GM19328 (cell line): Measurements from ENCODE around the gene FAM32A.

Experiments
- ATAC-seq: cut with Tn5 transposase; IDR thresholded peaks from one replicate; pipeline ENCODE4 v1.9.1; 2021; ENCODE audit warnings: mild to moderate bottlenecking, moderate library complexity; ENCODE audit not compliant: unreplicated experiment

FAM32A gene

GRCh38 chr19:16218851-16219250 lies 33.6 kb downstream of the FAM32A start:
- no peak for ATAC-seq

GRCh38 chr19:16222806-16223205 lies 37.6 kb downstream of the FAM32A start:
- ATAC-seq, result no peak

GRCh38 chr19:16223746-16224145 lies 38.5 kb downstream of the FAM32A start:
- no peak for ATAC-seq

DNA sequence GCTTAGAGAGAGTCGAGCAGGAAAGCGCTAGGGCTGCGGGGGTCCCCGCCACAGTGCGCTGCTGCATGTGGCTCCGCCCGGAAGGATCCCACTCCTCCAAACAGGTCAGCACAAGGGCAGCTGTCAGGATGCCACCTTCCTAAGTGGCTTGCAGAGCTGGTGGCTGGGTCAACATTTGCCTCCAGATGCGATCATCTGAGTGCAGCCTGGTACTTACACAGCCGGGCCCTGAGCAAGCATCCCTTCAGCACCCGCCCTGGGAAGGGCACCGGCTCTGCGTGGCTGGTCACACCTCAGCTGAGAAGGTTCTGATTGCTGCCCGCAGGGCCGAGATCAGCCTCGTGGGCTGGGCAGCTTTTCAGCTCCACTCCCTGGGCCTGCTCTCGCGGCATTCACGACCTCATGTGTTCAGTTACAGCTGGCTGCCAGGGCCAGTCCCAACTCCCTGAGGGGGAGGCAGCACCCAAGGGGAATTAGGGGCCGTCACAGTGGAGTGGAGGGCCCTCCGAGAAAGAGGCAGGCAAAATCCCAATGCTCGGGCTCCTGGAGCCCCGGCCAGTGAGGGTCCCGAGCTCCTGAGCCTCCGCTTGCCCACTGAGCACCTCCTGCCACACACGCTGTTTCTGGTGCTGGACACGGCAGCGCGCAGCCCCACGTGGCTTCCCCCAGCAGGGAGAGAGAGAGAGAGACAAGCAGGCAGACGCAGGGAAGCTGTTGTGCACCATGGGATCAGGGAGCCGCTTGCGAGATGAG lies 39.3 kb downstream of the FAM32A start:
- ATAC-seq, result no peak

DNA sequence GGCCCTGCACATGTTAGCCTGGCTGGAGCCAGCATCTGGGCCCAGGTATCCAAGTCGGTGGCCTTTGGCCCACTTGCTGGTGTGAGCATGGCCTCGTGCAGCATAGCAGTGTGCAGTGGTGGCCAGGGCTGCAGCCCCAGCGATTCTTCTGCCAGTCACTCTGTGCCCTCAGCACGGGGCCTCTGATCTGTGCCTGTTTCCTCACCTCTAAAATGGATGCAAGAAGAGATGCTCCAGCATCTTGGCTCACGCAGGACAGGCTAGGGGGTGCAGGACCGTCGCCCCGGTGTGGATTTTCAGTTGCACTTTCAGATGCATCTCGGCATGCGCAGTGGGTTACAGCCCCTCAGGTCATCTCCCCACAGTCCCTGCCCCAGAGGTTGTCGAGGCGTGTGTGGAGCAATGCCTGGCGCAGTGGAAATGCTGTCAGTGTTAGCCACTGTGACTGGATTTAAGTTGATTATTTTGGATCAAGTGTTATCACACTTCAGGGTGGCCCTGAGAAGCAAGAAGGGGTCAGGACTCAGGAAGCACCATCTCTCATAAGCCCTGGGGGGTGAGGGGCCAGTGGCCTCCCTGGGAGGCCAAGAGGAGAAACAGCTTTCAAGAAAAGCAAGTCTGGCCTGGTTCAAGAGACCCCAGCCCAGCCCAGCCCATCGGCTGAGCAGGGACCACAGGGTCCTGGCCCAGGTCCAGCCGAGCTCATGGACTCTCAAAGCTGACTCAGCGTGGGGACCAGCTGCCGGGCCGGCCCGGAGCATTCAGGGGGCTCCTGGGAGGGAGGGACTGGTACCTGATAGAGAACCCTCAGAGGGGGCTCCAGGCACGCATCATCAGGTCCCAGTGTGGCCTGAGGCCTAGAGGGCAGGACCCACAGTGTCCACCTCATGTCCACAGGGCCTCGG lies 40.3 kb downstream of the FAM32A start:
- no peak for ATAC-seq

DNA sequence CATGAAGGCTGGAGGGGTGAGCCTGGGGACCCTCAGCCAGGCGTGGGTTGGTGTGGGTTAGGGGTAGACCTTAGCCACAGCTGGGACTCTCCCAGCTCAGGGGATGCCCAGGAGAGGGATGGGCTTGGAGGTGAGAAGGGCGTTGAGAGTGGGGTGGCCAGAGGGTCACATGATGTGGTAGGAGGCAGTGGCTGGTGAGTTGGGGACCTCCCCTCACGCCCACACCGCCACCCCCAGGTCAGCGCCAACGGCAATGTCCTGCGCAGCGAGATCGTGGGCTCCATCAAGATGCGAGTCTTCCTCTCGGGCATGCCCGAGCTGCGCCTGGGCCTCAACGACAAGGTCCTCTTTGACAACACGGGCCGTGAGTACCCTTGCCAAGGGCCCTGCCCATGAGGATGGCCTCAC lies 41.0 kb downstream of the FAM32A start:
- no peak for ATAC-seq

DNA sequence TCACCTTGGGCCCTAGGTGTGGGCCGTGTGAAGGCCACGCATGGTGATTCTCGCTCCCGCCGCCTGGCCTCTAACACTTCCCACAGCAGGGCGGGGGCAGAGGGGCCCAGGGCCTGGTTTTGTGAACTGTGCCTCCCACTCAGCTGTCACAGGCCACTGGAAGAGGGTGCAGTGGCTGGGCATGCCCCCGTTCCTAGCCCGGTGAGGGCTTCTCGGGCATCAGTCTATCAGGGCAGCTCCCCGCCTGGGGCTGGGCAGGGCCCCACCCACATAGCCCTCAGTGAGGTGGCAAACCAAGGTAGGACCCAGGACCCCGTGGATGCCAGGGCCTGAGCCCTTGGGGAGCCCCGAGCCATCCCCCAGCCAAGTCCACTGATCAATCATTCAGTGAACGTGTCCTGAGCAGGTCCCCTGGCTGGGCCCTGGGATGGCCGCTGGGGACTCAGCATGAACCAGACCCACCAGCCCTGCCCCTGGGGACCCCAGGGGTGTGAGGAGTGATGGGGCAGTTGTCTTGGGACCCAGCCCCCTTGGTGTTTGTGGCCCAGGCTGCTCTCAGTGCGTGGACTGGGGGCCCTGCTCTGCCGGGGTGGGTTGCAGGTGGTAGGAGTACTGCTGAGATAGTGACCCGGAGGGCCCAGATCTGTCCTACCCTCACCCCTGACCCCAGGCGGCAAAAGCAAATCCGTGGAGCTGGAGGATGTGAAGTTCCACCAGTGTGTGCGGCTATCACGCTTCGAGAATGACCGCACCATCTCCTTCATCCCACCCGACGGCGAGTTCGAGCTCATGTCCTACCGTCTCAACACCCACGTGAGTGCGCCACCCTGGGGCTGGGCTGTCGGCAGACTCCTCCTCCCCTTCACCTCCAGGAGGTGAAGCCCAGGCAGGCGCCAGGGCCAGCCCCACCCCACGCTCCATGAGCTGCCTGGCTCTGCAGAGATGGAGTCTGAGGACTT lies 41.9 kb downstream of the FAM32A start:
- ATAC-seq, result no peak

DNA sequence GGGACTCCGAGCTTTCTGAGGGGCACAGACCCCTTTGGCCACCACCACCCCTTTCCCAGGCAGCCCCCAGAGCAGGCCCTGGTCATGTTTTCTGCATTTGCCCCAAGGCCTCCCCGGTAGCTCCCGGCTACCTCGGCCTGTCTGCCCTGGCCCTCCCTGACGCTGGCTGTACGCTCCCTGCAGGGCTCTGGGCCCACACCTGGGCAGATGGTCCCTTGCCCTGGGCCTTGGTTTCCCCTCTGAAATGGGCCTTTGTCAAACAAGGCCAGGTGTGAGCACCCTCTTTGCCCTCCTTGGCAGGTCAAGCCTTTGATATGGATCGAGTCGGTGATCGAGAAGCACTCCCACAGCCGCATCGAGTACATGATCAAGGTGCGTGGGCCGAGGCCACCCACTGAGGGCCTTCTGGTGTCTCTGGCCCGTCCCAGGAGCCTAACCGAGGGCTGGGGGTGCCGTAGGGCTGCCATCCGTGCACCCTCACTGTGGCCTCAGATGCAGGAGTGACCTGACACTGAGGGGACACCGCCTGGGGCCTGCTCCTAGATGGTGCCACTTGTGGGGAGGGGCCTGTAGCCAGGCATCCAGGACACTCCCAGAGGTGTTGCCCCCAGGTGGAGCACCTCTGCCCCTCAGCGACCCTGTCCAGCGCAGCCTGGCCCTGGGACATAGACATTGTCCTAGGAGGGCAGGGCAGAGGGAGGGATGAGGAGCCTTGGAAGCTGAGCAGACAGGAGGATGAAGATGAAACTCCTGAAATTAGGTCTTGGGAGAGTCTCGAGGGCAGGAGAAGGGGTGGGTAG lies 42.8 kb downstream of the FAM32A start:
- no peak for ATAC-seq

GRCh38 chr19:16228637-16229321 lies 43.6 kb downstream of the FAM32A start:
- ATAC-seq, result no peak

- no peak for ATAC-seq
Measured at GRCh38 chr19:16229322-16229641, 44.1 kb downstream of the FAM32A start.

- ATAC-seq, result no peak
Measured at GRCh38 chr19:16232127-16232526, 46.9 kb downstream of the FAM32A start.

DNA sequence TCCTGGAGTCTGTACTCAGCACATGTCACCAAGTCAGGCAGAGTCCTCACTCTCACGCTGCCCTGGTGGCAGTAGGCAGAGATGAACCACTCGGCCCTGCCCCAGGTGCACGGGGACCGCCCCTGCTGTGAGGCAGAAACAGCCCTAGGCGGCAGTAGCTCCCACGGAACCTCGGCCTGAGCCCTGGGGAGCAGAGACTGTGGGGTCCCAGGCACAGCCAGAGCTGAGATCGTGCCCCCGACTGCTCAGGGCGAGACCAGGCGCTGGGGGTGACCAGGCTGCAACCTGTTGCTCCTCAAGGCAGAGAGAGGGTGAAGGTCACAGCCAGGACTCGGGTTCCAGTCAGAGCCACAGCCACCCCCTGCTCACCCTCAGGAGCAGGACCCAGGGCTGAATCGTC lies 47.4 kb downstream of the FAM32A start:
- no peak for ATAC-seq

GRCh38 chr19:16233081-16233776 lies 48.0 kb downstream of the FAM32A start:
- ATAC-seq, result no peak

GRCh38 chr19:16233836-16234551 lies 48.8 kb downstream of the FAM32A start:
- ATAC-seq, result no peak

DNA sequence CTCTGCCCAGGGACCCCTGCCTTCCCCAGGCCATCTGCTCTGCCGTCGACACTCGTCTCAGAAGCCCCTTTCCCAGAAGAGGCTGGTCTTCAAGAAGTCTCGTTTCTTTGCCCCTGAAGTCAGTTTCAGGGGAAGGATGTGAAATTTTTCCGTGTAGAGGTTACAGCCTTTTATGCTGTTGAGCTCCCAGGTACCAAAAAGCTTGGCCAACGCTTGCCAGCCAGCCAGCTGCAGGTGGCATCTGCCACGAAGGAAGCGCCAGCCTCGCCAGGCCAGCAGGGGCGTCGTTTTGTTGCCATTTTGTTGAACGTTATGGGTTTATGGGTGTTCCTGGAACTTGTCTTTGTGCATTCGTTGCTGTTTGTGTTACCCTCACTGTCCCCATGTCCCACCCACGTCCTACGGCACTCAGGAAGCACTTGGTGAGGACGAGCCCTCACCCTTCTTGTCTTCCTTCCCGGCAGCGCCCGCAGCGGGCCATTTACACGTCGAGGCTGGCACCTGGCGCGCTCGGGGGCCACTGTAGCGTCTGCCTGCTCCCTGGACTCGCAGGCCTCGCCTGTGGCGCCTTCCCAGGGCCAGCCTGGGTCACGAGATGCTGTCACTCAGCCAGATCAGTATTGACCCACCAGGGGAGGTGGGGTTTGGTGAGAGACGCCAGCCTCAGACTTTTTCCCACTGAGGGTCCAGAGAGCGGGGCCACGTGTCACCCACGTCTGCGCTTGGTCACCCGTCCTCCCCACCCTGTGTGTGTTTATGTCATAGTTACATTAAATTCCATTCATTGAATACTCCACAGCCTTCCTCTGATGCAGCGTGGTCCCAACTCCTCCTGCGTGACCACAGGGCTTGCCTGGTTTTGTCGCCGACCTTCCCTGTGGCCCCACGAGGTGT lies 49.6 kb downstream of the FAM32A start:
- no peak for ATAC-seq

DNA sequence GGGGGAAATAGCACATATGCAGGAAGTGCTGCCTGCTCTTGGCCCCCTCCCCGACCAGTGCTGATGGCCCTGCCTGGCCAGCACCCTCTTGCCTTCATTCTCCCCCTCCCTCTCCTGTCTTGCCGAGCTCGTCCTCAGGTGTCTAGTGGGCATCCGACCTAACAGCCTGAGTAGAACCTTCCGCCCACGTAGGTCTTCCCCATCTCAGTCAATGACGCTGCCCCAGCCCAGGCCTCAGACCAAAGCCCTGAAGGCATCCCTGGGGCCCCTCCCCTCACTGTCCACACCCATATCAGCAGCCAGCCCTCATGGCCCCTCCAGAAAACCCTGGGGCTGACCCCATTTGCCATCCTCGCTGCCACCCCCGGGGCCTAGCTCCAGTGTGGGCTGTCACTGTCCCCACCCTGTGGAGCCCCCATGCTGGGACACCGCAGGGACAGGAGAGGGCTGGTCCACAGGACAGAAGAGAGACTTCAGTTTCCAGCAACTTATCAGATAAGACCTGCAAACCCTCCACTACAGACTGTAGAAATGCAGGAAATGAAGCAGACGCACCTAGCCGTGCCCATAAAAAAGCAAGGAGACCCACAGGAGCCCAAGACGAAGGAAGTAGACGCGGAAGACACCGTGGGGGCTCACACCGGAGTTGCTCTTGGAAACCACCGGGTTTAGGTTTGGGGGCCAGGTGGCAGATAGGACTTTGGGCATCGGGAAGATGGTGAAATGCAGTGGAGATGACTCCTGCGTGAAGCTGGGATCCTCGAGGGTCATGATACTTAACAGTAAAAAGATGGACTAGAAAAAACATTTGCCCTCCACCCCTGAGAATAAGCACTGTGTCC lies 50.8 kb downstream of the FAM32A start:
- ATAC-seq, result no peak
